GM12878 (cell line): ENCODE measurements around the gene SFN.

Source experiments
- EP300 ChIP-seq, 2 experiments: fragments of 150-350 bp in 1 of 2; IDR thresholded peaks; 2 replicates each; pipeline ENCODE4 v1.6.1; 2011 to 2012; ENCODE audit warnings: low read depth in 2 of 2, low read length in 2 of 2, borderline replicate concordance in 1 of 2, improper control_type of control experiment in 1 of 2, inconsistent platforms in 1 of 2; ENCODE audit not compliant: control insufficient read depth in 1 of 2
- EZH2 ChIP-seq: IDR thresholded peaks from 2 replicates; pipeline ENCODE4 v1.6.1; 2012; ENCODE audit warnings: low read depth, mild to moderate bottlenecking, control low read depth, inconsistent platforms, low read length, borderline replicate concordance; ENCODE audit not compliant: control insufficient read depth
- GATAD2B ChIP-seq: fragments of 450-650 bp; conservative IDR thresholded peaks from 2 replicates; pipeline ENCODE4 v1.6.1; 2017; ENCODE audit warnings: low read depth, mild to moderate bottlenecking, moderate library complexity
- MXI1 ChIP-seq: fragments of 150-350 bp; IDR thresholded peaks from 2 replicates; pipeline ENCODE4 v1.6.1; 2011; ENCODE audit warnings: low read depth, mild to moderate bottlenecking, inconsistent platforms, low read length, improper control_type of control experiment
- MYC ChIP-seq: IDR thresholded peaks from 2 replicates; pipeline ENCODE4 v1.6.1; 2011; ENCODE audit warnings: mild to moderate bottlenecking, low read length, moderate library complexity, inconsistent platforms; ENCODE audit not compliant: insufficient read depth, insufficient replicate concordance, insufficient read length, severe bottlenecking
- POLR2A ChIP-seq: IDR thresholded peaks from 2 replicates; pipeline ENCODE4 v1.6.1; 2011; ENCODE audit warnings: low read depth, mild to moderate bottlenecking, low read length
- POLR2AphosphoS2 ChIP-seq: IDR thresholded peaks from 2 replicates; pipeline ENCODE4 v1.6.1; 2011; ENCODE audit warnings: low read depth, mild to moderate bottlenecking, low read length, improper control_type of control experiment, moderate library complexity
- RAD21 ChIP-seq: IDR thresholded peaks from 2 replicates; pipeline ENCODE4 v1.6.1; 2011; ENCODE audit warnings: mild to moderate bottlenecking, low read depth, low read length, moderate library complexity; ENCODE audit not compliant: insufficient read depth
- TBL1XR1 ChIP-seq: IDR thresholded peaks from 2 replicates; pipeline ENCODE4 v1.6.1; 2012; ENCODE audit warnings: low read depth, low read length, improper control_type of control experiment
- TCF12 ChIP-seq: IDR thresholded peaks from 2 replicates; pipeline ENCODE4 v1.6.1; 2011; ENCODE audit warnings: low read depth, mild to moderate bottlenecking, low read length
- WRNIP1 ChIP-seq: IDR thresholded peaks from 2 replicates; pipeline ENCODE4 v1.6.1; 2011; ENCODE audit warnings: low read depth, low read length, improper control_type of control experiment, borderline replicate concordance
- TF ChIP-seq, protein P1 (sequence below), 3 experiments: IDR thresholded peaks in 2 of 3; conservative IDR thresholded peaks in 1 of 3; 2 replicates each; pipeline ENCODE4 v1.5.1; 2011; ENCODE audit warnings: low read depth in 3 of 3, low read length in 3 of 3, mild to moderate bottlenecking in 3 of 3, control low read depth in 2 of 3, moderate library complexity in 2 of 3, inconsistent platforms in 1 of 3, mixed read lengths in 1 of 3; ENCODE audit not compliant: control insufficient read depth in 2 of 3, insufficient read depth in 1 of 3; ENCODE audit errors: extremely low read depth in 1 of 3

DNA sequence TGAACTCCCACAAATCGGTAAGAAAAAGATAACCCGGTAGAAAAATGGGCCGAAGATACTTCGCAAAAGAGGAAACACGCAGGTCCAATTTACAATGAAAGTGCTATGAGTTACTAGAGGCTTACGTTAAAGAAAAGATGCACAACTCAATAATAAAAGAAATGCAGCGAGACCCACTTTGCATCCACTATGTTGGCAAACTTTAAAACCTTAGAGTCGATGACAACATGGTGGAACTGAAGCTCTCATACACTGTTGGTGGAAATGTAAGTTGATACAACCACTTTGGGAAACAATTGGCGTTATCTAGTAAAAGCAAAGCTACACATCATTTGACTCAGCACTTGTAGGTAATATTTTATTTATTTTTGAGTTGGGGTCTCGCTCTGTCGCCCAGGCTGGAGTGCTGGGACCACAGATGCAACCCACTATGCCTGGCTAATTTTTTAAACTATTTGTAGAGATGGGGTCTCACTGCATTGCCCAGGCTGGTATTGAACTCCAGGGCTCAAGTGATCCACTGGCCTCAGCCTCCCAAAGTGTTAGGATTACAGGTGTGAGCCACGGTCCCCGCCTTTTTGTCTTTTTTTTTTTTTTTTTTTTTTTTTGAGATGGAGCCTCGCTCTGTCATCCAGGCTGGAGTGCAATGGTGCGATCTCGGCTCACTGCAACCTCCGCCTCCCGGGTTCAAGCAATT lies 38.0 kb downstream of the SFN start:
- TF ChIP-seq GATAD2B (no peak), EP300 (IDR thresholded peaks at IDR 0.05; ENCODE audit: borderline replicate concordance in 1 of 2, control insufficient read depth in 1 of 2, low read depth in 2 of 2, low read length in 2 of 2) (no peak), POLR2A (no peak), WRNIP1 (no peak), MXI1 (no peak), EZH2 (no peak), MYC (no peak), TBL1XR1 (no peak), RAD21 (no peak), TCF12 (no peak), POLR2AphosphoS2 (no peak)
- TF ChIP-seq, protein P1, sequence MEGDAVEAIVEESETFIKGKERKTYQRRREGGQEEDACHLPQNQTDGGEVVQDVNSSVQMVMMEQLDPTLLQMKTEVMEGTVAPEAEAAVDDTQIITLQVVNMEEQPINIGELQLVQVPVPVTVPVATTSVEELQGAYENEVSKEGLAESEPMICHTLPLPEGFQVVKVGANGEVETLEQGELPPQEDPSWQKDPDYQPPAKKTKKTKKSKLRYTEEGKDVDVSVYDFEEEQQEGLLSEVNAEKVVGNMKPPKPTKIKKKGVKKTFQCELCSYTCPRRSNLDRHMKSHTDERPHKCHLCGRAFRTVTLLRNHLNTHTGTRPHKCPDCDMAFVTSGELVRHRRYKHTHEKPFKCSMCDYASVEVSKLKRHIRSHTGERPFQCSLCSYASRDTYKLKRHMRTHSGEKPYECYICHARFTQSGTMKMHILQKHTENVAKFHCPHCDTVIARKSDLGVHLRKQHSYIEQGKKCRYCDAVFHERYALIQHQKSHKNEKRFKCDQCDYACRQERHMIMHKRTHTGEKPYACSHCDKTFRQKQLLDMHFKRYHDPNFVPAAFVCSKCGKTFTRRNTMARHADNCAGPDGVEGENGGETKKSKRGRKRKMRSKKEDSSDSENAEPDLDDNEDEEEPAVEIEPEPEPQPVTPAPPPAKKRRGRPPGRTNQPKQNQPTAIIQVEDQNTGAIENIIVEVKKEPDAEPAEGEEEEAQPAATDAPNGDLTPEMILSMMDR (IDR thresholded peaks at IDR 0.05 in 2 of 3, conservative IDR thresholded peaks at IDR 0.05 in 1 of 3; ENCODE audit: control insufficient read depth in 2 of 3, extremely low read depth in 1 of 3, insufficient read depth in 1 of 3, low read depth in 3 of 3, low read length in 3 of 3) = no peak
